ENCODE data around the gene SLC35F4. TPM values are rescaled to one million over a fixed set of nuclear protein-coding genes. Genes with fewer than 3 reads are reported as not detected.
"Not testable (repeated sequence)": the region's sequence is repeated elsewhere in the genome, so short reads cannot be mapped to it uniquely, and the experiment has no call there.

Gene SLC35F4
- total RNA-seq, 4 donors from 2014 or later = not detected

GRCh38 chr14:57735276-57735675 lies 130.6 kb downstream of the SLC35F4 start:
- no peak for DNase-seq (ENCODE audit: low spot score)
- TF ChIP-seq CTCF (IDR thresholded peaks at IDR 0.05) = no peak
- no peak for ATAC-seq (ENCODE audit: low FRiP score)

GRCh38 chr14:57732463-57733285 lies 133.2 kb downstream of the SLC35F4 start:
- ATAC-seq (ENCODE audit: low FRiP score) (no peak), DNase-seq (ENCODE audit: low spot score) (no peak)
- no peak for TF ChIP-seq CTCF (IDR thresholded peaks at IDR 0.05)

GRCh38 chr14:57729208-57730187 lies 136.4 kb downstream of the SLC35F4 start:
- DNase-seq (ENCODE audit: low spot score) (no peak), ATAC-seq (ENCODE audit: low FRiP score) (no peak)
- no peak for TF ChIP-seq CTCF (IDR thresholded peaks at IDR 0.05)

GRCh38 chr14:57725399-57726077 lies 140.4 kb downstream of the SLC35F4 start:
- TF ChIP-seq CTCF (IDR thresholded peaks at IDR 0.05) = no peak
- DNase-seq (ENCODE audit: low spot score) = no peak
- no peak for ATAC-seq (ENCODE audit: low FRiP score)

GRCh38 chr14:57722141-57722540 lies 143.8 kb downstream of the SLC35F4 start:
- not testable (repeated sequence) for DNase-seq (ENCODE audit: low spot score); ATAC-seq (ENCODE audit: low FRiP score)

GRCh38 chr14:57714487-57714931 lies 151.4 kb downstream of the SLC35F4 start:
- no peak for TF ChIP-seq CTCF (IDR thresholded peaks at IDR 0.05)
- DNase-seq (ENCODE audit: low spot score) (no peak), ATAC-seq (ENCODE audit: low FRiP score) (no peak)

- DNase-seq (ENCODE audit: low spot score) = no peak
- no peak for TF ChIP-seq CTCF (IDR thresholded peaks at IDR 0.05)
These were observed 153.2 kb downstream of the SLC35F4 start for GRCh38 chr14:57712698-57713097.

More at GRCh38 chr14:57712698-57713097, 153.2 kb downstream of the SLC35F4 start:
- ATAC-seq (ENCODE audit: low FRiP score) = no peak

Measured in omental fat pad (tissue), 4 donors.